B cell (primary cell): Measurements from ENCODE around the gene SERBP1. TPM values are rescaled to one million over a fixed set of nuclear protein-coding genes. Genes with fewer than 3 reads are reported as not detected.

Source experiments
- ATAC-seq: fragments of 200-7000 bp; cut with Tn5 transposase; one replicate; pipeline ENCODE4 v1.10.0; 2021; ENCODE audit warnings: low read depth, mild to moderate bottlenecking, moderate number of reproducible peaks, moderate library complexity
- CTCF ChIA-PET: fragments of 350-600 bp; sonication (Branson Sonifier 250); formaldehyde crosslinking; loops from one replicate; lab custom pipeline; 2021; ENCODE audit warnings: antibody characterized with exemption, inconsistent platforms; lab: Charles Lee
- POLR2A ChIA-PET: fragments of 350-600 bp; sonication (Branson Sonifier 250); formaldehyde crosslinking; loops from one replicate; lab custom pipeline; 2021; ENCODE audit warnings: antibody characterized with exemption; lab: Charles Lee
- DNase-seq: peaks from one replicate; pipeline ENCODE4 v3.0.0; 2013
- H2AFZ ChIP-seq: 2 replicates; pipeline ENCODE4 v1.6.1; 2012; ENCODE audit warnings: mild to moderate bottlenecking, low read depth, low read length; ENCODE audit not compliant: insufficient read depth, poor library complexity, severe bottlenecking
- H3K27ac ChIP-seq, 2 donors: 1 replicate in 1 of 2; 2 replicates in 1 of 2; pipeline ENCODE4 v1.5.1; 2012 to 2013; ENCODE audit warnings: low read length in 2 of 2, mild to moderate bottlenecking in 2 of 2, moderate library complexity in 1 of 2
- H3K27me3 ChIP-seq, 4 experiments: fragments of 200-600 bp in 1 of 4; sonication (generic) in 1 of 4; replicated peaks in 1 of 4; 1 replicate in 2 of 4; 2 replicates in 2 of 4; pipeline versions ENCODE4 v1.6.1 to v1.7.0; 2013 to 2016; ENCODE audit warnings: low read length in 3 of 4, mild to moderate bottlenecking in 2 of 4, mixed read lengths in 1 of 4, moderate library complexity in 1 of 4; ENCODE audit not compliant: insufficient read depth in 4 of 4, control insufficient read depth in 3 of 4; ENCODE audit errors: control extremely low read depth in 1 of 4
- H3K36me3 ChIP-seq, 2 experiments: replicated peaks in 1 of 2; 1 replicate in 1 of 2; 2 replicates in 1 of 2; pipeline versions ENCODE4 v1.6.1 to v1.7.1; 2013; ENCODE audit warnings: low read length in 1 of 2; ENCODE audit not compliant: insufficient read depth in 2 of 2, control insufficient read depth in 1 of 2; ENCODE audit errors: control extremely low read depth in 1 of 2, extremely low read depth in 1 of 2
- H3K4me1 ChIP-seq, 2 donors: fragments of 200-600 bp in 1 of 2; sonication (generic) in 1 of 2; 1 replicate in 1 of 2; 2 replicates in 1 of 2; pipeline versions ENCODE4 v1.5.1 to v1.6.1; 2013 to 2017; ENCODE audit warnings: low read length in 2 of 2; ENCODE audit not compliant: control insufficient read depth in 2 of 2, insufficient read depth in 2 of 2
- H3K4me2 ChIP-seq: replicated peaks from 2 replicates; pipeline ENCODE3; 2012; ENCODE audit warnings: mild to moderate bottlenecking, low read depth, low read length; ENCODE audit not compliant: poor library complexity, severe bottlenecking
- H3K4me3 ChIP-seq, 5 experiments: fragments of 200-600 bp in 1 of 5; sonication (generic) in 1 of 5; 1 replicate in 3 of 5; 2 replicates in 2 of 5; pipeline versions ENCODE4 v1.5.1 to v1.7.0; 2011 to 2016; ENCODE audit warnings: low read length in 4 of 5, mild to moderate bottlenecking in 4 of 5, low read depth in 2 of 5, control low read depth in 1 of 5, moderate library complexity in 1 of 5; ENCODE audit not compliant: insufficient read depth in 1 of 5; ENCODE audit errors: control extremely low read depth in 1 of 5, extremely low read depth in 1 of 5
- H3K79me2 ChIP-seq: fragments of 200-600 bp; sonication (generic); one replicate; pipeline ENCODE4 v1.6.0; 2016; ENCODE audit warnings: low read length; ENCODE audit not compliant: control insufficient read depth, insufficient read depth
- H3K9ac ChIP-seq: fragments of 200-600 bp; sonication (generic); 2 replicates; pipeline ENCODE4 v1.6.1; 2017; ENCODE audit warnings: mild to moderate bottlenecking, low read length, moderate library complexity
- H3K9me3 ChIP-seq, 3 donors: one replicate each; pipeline versions ENCODE4 v1.6.1 to v1.7.1; 2013; ENCODE audit warnings: low read length in 2 of 3; ENCODE audit not compliant: control insufficient read depth in 2 of 3, insufficient read depth in 1 of 3; ENCODE audit errors: control extremely low read depth in 1 of 3
- H4K20me1 ChIP-seq: 2 replicates; pipeline ENCODE4 v1.6.0; 2012; ENCODE audit warnings: mild to moderate bottlenecking, low read length; ENCODE audit not compliant: insufficient read depth, control insufficient read depth, poor library complexity, severe bottlenecking
- H3K27ac Mint-ChIP-seq: one replicate; pipeline ENCODE4 v1.8.0; 2021; ENCODE audit warnings: mixed read lengths
- H3K27me3 Mint-ChIP-seq: one replicate; pipeline ENCODE4 v1.8.0; 2021; ENCODE audit warnings: mixed read lengths
- H3K4me1 Mint-ChIP-seq: one replicate; pipeline ENCODE4 v1.8.0; 2021; ENCODE audit warnings: mixed read lengths
- H3K4me3 Mint-ChIP-seq: one replicate; pipeline ENCODE4 v1.8.0; 2021; ENCODE audit warnings: mixed read lengths
- H3K9me3 Mint-ChIP-seq: one replicate; pipeline ENCODE4 v1.8.0; 2022; ENCODE audit warnings: mixed read lengths; ENCODE audit not compliant: insufficient read depth
- CTCF ChIP-seq: fragments of 200-600 bp; IDR thresholded peaks from one replicate; pipeline ENCODE4 v1.8.0; 2022; ENCODE audit warnings: antibody characterized with exemption, mild to moderate bottlenecking
- EZH2 ChIP-seq: IDR thresholded peaks from 2 replicates; pipeline ENCODE4 v1.6.1; 2012; ENCODE audit warnings: borderline replicate concordance, low read depth, mild to moderate bottlenecking, moderate library complexity, low read length; ENCODE audit not compliant: insufficient read depth, poor library complexity, severe bottlenecking
- WGBS: methylation state at CpG from one replicate; pipeline ENCODE4 v1.1.5; 2013; ENCODE audit warnings: missing lambda C conversion rate; ENCODE audit not compliant: insufficient coverage; 5-methylcytosine and 5-hydroxymethylcytosine counted together
- intact Hi-C: fragments of 100-400 bp; cut with micrococcal nuclease; formaldehyde crosslinking; loops from one replicate; pipeline ENCODE4 v1.10.0; 2022
- polyA plus RNA-seq: library from polyadenylated mRNA; depleted of rRNA; stranded (reverse); fragments of >200 nt; gene quantifications from 2 replicates; pipeline ENCODE4 v1.2.3, GENCODE V29; 2012
- total RNA-seq, 2 donors: library from RNA; stranded (reverse); fragments of 120-200 nt in 1 of 2; gene quantifications; 1 replicate in 1 of 2; 2 replicates in 1 of 2; pipeline versions ENCODE4 v1.2.3 to v1.2.4, GENCODE V29; 2013 to 2022

SERBP1 gene
- total and polyA plus RNA-seq, 2 donors (not counting 1 experiment from before 2014, with no cell fraction given), result 21.0 to 142 TPM

GRCh38 chr1:67372898-67373297, 57.3 kb downstream of the SERBP1 start:
- no peak overlapping the region for H3K9ac ChIP-seq
- H3K9me3 ChIP-seq, result no peaks in the 10 kb centered on the region
- intact Hi-C loops, result no loop called here
- H3K27ac ChIP-seq, result no peak overlapping the region
- no peaks in the 10 kb centered on the region for H3K27me3 Mint-ChIP-seq
- no peaks in the 10 kb centered on the region for H3K36me3 ChIP-seq
- H3K27ac Mint-ChIP-seq, result no peak overlapping the region
- no peaks in the 10 kb centered on the region for H3K79me2 ChIP-seq
- ATAC-seq (no peak), DNase-seq (no peak)
- ChIA-PET CTCF (no interaction called here), POLR2A (no interaction called here)
- no peaks in the 10 kb centered on the region for H3K27me3 ChIP-seq
- H3K4me1 ChIP-seq, result no peaks in the 10 kb centered on the region
- no peak overlapping the region for H2AFZ ChIP-seq
- H3K9me3 Mint-ChIP-seq, result no peaks in the 10 kb centered on the region
- no peak overlapping the region for H3K4me3 Mint-ChIP-seq
- TF ChIP-seq EZH2 (no peak), CTCF (no peak)
- no peak overlapping the region for H3K4me2 ChIP-seq
- no peaks in the 10 kb centered on the region for H4K20me1 ChIP-seq
- H3K4me3 ChIP-seq, result no peak overlapping the region
- H3K4me1 Mint-ChIP-seq, result no peaks in the 10 kb centered on the region

GRCh38 chr1:67372136-67372535, 58.1 kb downstream of the SERBP1 start:
- 91% methylated on average over 3 of the region's 3 CpGs for WGBS
- Mint-ChIP-seq H3K27ac (no peak overlapping the region), H3K9me3 (no peaks in the 10 kb centered on the region), H3K27me3 (no peaks in the 10 kb centered on the region), H3K4me3 (no peak overlapping the region), H3K4me1 (no peaks in the 10 kb centered on the region)
- H3K36me3 ChIP-seq, result no peaks in the 10 kb centered on the region
- ChIA-PET CTCF (no interaction called here), POLR2A (no interaction called here)
- DNase-seq, result no peak
- intact Hi-C loops, result no loop called here
- TF ChIP-seq CTCF, result no peak
- no peak overlapping the region for H3K4me3 ChIP-seq
- H3K9ac ChIP-seq, result no peak overlapping the region
- H3K4me2 ChIP-seq, result no peak overlapping the region
- no peaks in the 10 kb centered on the region for H4K20me1 ChIP-seq
- H3K9me3 ChIP-seq, result no peaks in the 10 kb centered on the region
- no peak for ATAC-seq
- H3K27me3 ChIP-seq, result no peaks in the 10 kb centered on the region
- H3K4me1 ChIP-seq, result no peaks in the 10 kb centered on the region
- no peaks in the 10 kb centered on the region for H3K79me2 ChIP-seq
- H2AFZ ChIP-seq, result no peak overlapping the region
- no peak overlapping the region for H3K27ac ChIP-seq
